SKM-1 treated with dmso at 0.1 percent for 144 hours (cell line): ENCODE results near the gene MGLL.
A peak's percentile ranks its signal among the peaks of the same experiment; 100 is the strongest.

Experiments used
- DNase-seq: peaks from one replicate; lab custom pipeline; 2025; ENCODE audit not compliant: unreplicated experiment; lab: John Stamatoyannopoulos, UW

The MGLL gene

GRCh38 chr3:127835993-127836882 lies 13.9 kb upstream of the MGLL start:
- no peak for DNase-seq

DNA sequence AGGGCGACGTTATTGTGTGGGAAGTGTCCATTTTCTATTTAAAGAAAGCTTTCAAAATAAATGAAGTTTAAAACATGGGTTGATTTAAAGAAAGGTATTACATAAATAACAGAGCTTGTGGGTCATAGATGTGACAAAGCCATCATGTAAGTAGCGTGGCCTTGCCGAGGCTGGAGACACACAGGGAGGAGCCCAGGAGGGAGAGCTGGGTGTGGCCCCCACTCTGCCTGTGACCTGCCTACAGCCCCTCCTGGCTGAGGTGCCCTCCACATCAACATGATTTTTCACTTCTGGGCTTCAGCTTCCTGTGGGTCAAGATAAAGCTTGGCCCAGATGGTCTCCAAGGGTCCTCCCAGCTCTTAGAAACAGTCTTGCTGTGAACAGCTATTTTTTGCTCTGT lies 12.5 kb upstream of the MGLL start:
- no peak for DNase-seq

- no peak for DNase-seq
Observed at GRCh38 chr3:127833281-127834032, 11.1 kb upstream of the MGLL start.

DNA sequence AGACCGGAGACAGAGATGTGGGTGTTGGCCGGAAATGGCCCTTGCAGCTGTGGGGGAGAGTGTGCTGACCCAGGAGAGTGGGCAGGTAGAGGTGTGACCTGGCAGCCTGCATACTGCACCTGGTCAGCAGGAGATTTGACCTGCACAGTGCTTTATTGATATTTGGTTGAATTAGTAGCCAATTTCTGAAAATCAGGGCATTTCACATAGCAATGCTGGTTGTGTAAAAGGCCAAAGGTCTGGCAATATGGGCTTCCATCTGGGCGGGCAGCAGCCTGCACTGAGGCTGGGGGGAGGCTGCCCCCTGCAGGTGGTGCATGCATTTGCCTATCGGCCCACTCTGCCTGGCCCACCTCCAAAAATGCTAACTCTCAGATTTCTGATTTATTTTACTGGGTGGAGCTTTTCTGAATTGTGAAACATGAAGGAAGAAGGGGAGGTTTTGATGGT lies 9.4 kb upstream of the MGLL start:
- DNase-seq: peak; percentile 33

DNA sequence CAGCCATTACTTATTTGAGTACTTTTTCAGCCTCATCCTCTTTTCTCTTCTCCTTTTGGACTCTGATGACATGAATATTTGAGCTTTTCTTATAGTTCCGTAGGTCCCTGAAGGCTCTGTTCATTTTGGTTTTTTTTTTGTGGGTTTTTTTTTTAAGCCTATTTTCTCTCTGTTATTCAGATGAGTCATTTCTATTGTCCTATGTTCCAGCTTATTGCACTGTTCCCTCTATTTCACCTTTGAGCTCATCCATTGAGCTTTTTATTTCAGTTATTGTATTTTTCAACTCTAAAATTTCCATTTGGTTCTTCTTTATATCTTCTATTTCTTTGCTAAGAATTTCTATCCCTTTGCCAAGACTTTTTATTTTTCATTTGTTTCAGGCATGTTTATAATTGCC lies 7.2 kb upstream of the MGLL start:
- no peak for DNase-seq

DNA sequence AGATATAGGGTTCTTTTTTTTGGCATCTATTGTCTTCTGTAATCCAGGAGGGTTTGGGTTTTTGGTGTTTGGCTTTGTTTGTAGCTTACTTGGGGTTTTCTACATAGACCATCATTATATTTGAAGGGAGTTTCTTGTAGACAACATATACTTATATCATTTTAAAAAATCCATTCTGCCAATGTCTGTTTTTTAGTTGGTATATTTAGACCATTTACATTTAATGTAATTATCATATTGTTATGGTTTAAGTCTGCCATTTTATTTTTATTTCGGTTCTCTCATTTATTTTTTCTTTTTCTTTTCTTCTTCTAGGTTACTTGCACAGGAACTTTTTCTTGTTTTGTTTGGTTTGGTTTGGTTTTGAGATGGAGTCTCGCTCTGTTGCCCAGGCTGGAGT lies 5.5 kb upstream of the MGLL start:
- no peak for DNase-seq

DNA sequence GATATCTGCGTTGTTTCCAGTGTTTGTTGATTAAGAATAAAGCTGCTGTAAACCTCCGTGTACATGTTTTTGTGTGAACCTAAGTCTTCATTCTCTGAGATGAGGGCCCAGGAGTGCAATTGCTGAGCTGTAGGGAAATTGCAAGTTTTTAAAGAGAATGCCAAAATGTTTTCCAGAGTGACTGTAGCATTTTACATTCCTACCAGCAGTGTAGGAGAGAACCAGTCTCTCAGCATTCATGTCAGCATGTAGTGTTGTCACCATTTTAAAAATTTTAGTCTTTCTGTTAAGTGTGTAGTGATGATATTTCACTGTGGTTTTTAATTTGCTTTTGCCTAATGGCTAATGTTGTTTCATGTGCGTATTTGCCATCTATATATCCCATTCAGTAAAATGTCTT lies 3.4 kb upstream of the MGLL start:
- no peak for DNase-seq

DNA sequence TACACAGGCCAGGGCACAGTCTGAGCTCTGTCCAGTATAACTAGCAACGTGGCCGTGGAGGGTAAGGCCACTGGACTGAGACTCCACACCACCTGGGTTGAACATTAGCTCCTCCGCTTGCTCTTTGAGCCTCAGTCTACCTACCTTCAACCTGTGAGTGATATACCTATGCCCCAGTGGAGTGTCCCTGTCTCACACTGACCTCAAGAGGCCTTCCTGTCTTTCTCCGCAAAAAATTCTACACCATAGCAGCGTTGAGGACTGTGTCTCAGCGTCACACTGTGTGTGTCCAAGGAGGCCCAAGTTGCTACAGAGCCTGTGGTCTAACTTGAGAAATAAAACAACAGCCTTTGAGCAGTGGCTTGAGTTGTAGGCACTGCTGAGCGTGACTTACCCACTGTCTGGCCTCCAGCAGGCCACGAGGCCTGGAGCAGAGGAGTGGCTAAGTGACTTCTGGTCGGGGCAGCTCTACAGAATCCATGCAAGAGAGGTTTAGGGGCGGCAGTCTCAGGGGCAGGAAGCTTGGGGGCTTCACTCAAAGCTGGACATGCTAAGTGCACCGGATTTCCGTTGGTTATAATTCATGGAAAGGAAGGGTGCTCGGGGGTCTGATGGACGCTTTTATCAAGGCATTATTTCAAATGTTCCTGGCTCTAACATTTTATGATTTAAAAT lies 2.0 kb upstream of the MGLL start:
- no peak for DNase-seq

- DNase-seq: no peak
Observed at GRCh38 chr3:127823426-127823857, 1.1 kb upstream of the MGLL start.

DNA sequence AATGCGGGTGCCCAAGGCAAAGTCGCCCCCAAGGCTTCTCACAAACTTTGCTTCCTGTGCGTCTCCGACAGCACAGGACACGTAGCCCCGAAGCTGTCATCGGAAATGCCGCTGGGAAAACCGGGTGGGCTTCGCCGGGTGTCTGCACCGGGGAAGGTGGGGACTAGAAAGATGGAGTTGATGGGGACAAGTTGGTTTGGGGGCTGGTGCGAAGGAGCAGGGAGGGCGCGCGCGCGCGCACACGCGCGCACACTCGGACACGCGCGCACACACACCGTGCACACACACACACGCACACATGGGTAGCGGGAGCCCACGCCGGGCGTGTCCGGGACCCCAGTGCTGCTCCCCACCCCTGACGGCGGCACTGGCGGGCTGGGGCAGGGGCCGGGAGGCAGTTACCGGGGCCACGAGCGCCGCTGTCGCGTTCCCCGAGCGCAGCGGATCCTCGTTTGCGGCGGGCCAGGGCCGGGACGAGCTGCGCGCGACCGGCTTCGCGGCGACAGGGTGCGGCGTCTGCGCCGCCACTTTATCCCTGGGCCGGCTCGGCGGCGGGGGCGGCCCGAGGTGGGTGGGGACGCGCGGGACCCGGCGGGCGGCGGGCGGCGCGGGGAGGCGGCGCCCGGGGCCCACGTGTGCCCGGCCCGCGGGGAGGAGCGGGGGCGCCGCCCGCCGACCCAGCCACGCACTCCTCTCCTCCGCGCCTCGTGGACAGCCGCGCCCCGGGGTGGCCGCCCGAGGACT lies 539 bp upstream of the MGLL start:
- no peak for DNase-seq

GRCh38 chr3:127821394-127821793 lies 921 bp downstream of the MGLL start:
- DNase-seq: no peak

DNA sequence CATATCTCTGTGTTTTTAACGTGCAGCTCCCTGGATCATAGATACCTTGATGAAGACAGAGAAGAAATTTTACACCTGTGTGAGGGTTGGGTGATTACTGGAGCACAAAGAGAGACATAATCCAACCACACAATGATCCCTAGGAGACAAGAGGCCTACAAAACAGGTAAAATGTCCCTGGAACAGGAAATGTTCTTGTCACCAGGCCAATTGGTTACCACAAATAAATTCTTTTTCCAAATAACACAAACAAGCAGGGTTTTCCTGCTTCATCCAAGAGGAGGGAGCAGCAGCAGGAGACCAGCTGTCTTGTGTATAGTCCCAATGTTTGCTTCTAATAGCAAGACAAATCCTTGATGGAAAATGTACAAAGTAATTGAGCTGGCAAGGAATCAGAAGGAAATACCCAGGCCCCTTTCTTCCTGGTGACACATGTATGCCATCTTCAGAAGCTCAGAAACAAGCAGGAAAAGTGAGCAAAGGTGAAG lies 1.4 kb downstream of the MGLL start:
- DNase-seq: no peak

GRCh38 chr3:127820221-127820825 lies 2.0 kb downstream of the MGLL start:
- DNase-seq: peak; percentile 37

- no peak for DNase-seq
Observed at GRCh38 chr3:127819656-127820055, 2.7 kb downstream of the MGLL start.

DNA sequence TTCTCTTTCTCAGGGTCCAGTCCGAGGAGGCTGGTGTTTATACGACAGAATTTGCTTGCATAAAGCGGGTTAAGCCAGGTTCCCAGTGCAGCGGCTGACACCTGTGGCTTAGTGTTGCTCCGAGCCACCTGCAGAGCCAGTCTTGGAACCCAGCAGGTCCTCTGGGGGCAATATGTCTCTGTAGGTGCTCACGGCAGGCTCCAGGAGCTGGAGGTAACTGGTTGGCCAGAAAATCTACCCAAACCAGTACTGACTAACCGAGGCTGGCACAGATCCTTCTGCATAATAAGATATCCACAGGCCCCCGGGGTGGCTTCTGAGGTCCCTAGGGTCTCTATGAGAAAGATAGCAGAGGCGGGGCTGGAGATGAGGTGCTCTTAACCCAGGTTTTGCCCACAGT lies 3.2 kb downstream of the MGLL start:
- no peak for DNase-seq

GRCh38 chr3:127817406-127817841 lies 4.9 kb downstream of the MGLL start:
- DNase-seq: no peak

GRCh38 chr3:127816783-127817405 lies 5.4 kb downstream of the MGLL start:
- DNase-seq: no peak

DNA sequence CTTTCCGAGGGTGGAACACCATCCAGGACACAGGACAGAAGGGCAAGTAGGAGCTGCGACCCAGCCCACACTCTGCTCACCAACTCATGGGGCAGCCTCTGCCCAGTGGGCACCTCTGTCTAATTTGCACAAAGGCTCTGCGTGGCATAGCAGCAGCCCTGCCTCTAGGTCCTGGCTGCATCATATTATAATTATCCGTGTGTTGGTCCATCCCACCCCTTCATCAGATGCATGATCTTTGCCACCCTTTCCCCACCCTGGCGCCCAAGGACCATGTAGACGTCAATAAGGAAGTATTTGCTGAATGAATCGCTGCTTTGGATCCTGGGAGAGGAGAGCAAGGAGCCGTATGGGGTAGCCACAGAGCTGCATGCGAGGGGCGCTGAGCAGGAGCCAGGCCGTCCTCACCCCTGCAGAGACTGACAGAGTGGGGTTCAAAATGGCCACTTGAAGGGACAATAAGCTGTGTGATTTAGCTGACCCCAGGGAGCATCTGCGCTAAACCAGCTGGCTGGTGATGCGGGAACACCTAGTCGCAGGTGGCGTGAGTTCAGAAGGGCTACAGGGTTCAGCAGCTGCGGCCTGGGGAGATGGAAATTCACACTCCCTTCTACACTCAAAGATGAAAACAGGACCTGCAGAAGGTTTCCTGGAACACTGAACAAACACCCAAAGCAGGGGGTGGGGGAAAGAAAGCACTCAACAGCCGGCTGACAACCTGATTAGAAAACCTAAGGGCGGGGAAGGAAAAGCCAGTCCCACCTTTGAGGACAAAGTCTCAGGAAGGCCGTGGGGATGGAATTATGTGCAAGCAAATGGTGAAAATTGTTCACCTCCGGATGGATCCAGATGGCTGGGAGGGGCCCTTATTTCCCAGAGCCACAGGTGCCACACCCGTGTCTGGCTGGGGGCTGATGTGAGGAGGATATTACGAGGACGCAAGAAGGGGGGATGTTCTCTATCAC lies 6.4 kb downstream of the MGLL start:
- no peak for DNase-seq

GRCh38 chr3:127815001-127815400 lies 7.3 kb downstream of the MGLL start:
- no peak for DNase-seq
